Cortex of kidney (tissue), 1 donor: ENCODE measurements around the gene PRR15.
"Not testable (repeated sequence)": the region's sequence is repeated elsewhere in the genome, so short reads cannot be mapped to it uniquely, and the experiment has no call there.

Source experiments
- DNase-seq: peaks from one replicate; lab custom pipeline; 2025; lab: John Stamatoyannopoulos, UW

Gene PRR15

DNA sequence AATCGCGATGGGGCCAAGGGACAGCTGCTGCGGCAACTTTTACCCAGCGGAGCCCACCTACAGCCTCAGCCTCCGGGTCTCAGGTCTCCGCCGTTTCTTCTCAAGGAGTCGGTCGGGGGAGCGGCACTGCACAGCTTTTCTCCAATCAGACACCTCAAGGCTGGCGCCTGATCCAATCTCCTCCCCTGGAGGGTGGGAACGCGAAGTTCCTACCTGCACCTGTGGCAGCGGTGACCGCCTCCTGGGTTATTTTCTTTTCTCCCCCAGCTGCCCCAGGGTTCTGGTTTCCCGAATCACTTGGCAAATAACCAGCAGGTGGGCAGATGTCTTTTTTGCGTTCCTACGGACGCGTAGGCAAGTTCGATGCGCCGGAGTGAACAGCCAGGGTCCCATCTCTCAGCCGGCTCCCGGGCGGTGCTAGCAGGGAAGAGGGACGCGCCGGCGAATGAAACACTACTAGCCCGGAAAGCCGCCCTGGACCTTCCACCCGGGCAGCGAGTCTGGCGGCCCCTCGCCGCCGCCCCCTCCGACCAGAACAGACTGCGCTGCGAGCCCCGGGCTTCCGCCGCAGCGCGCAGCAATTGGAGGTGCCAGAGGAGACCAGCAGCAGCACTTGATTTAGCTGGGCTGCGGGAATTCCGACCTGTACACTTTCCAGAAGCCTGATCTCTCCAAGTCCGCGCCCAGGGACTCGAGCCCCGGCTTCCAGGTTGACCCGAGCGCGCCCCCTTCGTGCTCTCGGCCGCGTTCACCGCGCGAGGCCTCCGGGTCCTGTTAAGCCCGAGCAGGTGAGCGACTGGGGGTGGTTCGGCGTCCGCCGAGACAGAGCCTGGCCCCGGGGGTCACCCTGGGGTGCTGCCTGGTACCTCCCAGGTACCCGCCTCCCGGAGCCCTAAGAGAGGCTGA lies at the start of gene PRR15:
TSS of gene PRR15 (plus strand) at position 246 of the 906 bp plus-strand sequence. CDS start 2,495 bp downstream, outside the sequence.
- DNase-seq: no peak

DNA sequence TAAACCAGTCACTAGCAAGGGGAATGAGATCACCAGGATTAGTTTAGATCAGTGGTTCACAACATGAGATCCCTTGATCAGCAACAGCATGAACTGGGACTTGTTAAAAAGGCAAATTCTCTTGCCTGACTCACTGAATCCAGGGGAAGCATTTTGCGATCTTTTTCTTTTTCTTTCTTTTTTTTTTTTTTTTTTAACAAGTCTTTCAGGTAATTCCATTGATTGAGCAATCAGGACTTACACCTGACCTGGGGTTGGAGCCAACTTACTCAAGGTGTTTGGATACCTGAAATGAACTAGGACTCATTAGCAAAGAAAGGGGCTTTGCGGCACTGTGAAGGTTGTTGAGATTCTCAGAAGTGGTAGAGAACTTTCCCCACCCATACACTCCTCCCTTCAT lies 47.1 kb upstream of the PRR15 start:
- no peak for DNase-seq

DNA sequence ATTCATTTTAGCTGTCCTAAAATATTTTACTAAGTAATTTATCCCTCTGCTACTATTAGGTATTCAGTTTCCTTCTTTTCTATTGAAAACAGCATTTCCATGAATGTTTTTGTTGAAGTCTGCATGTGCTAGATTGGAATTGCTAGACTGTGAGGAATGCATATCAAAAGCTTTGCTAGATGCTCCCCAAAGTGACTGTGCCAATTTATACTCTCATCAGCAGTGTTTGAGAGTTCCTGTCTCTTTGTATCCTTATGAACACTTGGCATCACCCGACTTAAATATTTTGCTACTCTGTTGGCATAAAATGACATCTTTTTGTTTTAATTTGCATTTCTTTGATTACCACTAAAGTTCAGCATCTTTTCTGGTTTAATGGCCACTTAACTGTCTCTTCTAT lies 45.0 kb upstream of the PRR15 start:
- DNase-seq: no peak

- no peak for DNase-seq
Observed at GRCh38 chr7:29523728-29524127, 39.9 kb upstream of the PRR15 start.

GRCh38 chr7:29527505-29528108 lies 36.0 kb upstream of the PRR15 start:
- no peak for DNase-seq

DNA sequence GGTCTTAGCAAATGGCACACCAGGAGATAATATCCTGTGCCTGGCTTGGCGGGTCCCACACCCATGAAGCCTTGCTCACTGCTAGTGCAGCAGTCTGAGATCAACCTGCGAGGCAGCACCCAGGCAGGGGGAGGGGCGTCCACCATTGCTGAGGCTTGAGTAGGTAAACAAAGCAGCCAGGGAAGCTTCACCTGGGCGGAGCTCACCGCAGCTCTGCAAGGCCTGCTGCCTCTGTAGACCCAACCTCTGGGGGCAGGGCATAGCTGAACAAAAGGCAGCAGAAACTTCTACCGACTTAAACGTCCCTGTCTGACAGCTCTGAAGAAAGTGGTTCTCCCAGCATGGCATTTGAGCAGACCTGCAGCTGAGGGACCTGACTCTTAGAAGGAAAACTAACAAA lies 35.1 kb upstream of the PRR15 start:
- not testable (repeated sequence) for DNase-seq

GRCh38 chr7:29538389-29538788 lies 25.2 kb upstream of the PRR15 start:
- no peak for DNase-seq

GRCh38 chr7:29539471-29539870 lies 24.2 kb upstream of the PRR15 start:
- DNase-seq: no peak

- DNase-seq: no peak
Observed at GRCh38 chr7:29547421-29547820, 16.2 kb upstream of the PRR15 start.

DNA sequence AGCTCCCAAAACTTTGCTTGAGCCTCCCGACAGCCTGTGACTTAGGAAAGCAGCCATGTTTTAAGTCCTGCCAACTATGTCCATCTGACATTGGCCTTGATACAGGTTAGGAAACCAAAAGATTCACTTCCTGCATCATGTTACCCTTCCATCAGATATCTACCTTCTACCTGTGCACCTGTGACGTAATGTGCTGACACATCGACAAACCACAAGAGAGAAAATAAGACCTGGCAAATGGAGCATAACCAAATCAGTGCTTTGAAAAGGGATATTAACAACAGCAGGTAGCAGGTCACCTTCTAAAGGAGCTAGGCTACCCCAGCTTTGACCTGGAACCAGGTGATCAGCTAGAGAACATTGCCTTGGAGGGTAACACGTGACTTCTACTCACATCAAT lies 14.8 kb upstream of the PRR15 start:
- DNase-seq: no peak

GRCh38 chr7:29552392-29552791 lies 11.2 kb upstream of the PRR15 start:
- no peak for DNase-seq

GRCh38 chr7:29555061-29555460 lies 8.6 kb upstream of the PRR15 start:
- no peak for DNase-seq

DNA sequence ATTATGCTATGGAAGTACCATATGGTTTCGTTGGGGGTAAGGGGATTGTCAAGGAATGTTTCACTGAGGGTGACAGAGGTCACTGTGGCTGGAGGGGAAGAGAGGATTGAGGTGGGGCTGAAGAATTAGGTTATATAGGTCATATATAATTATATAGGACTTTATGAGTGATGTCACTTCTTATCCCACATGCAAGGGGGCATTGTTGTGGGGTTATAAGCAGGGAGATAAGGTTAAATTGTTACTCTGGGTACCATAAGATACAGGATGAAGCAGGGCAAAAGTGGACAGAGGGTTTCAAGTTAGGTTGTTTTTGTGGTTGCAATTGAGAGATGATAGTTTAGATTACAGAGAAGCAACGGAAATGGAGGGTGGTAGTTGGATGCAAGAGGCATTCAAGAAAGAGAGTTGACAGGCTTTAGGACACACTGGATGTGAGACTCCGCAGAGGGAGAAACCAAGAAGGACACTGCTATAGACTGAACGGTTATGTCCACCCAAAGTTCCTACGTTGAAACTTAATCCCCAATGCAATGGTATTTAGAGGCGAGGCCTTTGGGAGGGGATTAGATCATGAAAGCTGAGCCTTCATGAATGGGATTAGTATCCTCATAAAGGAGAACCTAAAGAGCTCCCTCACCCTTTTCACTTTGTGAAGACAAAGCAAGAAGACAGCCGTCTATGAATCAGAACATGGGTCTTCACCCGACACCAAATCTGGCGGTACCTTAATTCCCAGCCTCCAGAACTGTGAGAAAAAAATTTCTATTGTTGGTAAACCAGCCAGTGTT lies 7.0 kb upstream of the PRR15 start:
- no peak for DNase-seq

- no peak for DNase-seq
Observed at GRCh38 chr7:29557954-29558353, 5.7 kb upstream of the PRR15 start.

- DNase-seq: no peak
Observed at GRCh38 chr7:29561271-29561670, 2.4 kb upstream of the PRR15 start.

GRCh38 chr7:29562307-29562706 lies 1.3 kb upstream of the PRR15 start:
- no peak for DNase-seq

GRCh38 chr7:29564496-29565223 lies 1.0 kb downstream of the PRR15 start:
- DNase-seq: no peak

DNA sequence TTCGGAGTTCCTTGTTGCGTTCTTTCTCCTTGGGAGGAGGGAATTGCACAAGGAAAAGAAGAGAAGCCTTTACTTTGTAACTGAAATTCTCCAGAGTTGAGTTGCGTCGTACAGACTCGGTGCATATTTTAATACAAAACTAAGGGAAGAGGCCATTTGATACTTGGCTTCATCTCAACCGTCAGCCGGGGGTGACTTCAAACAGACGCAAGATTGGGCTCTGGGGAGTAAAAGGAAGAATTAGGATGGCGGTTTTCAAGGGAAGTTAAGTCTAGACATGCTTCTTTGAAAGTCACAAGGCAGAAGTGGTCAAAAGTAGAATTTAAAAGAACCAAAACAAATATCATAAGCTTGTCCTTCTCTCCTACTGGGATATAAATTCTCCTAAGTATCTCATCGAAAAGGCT lies 1.6 kb downstream of the PRR15 start:
- no peak for DNase-seq

DNA sequence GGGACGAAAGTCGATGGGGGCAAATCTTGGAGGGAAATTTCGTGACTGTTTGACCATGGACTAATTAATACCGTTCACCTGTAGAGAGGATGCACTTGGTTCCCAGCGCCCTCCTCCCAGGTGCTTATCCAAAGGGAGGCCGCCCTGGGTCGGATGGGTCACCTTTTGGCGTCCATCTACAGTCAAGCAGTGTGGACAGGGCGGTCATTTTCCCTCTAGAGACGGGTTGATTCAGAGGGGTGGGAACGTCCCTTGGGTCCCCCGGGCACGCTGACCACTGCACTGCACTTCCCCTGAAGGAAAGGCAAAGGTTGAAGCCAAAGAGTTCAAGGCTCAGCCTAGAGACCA lies 2.0 kb downstream of the PRR15 start:
- DNase-seq: no peak

DNA sequence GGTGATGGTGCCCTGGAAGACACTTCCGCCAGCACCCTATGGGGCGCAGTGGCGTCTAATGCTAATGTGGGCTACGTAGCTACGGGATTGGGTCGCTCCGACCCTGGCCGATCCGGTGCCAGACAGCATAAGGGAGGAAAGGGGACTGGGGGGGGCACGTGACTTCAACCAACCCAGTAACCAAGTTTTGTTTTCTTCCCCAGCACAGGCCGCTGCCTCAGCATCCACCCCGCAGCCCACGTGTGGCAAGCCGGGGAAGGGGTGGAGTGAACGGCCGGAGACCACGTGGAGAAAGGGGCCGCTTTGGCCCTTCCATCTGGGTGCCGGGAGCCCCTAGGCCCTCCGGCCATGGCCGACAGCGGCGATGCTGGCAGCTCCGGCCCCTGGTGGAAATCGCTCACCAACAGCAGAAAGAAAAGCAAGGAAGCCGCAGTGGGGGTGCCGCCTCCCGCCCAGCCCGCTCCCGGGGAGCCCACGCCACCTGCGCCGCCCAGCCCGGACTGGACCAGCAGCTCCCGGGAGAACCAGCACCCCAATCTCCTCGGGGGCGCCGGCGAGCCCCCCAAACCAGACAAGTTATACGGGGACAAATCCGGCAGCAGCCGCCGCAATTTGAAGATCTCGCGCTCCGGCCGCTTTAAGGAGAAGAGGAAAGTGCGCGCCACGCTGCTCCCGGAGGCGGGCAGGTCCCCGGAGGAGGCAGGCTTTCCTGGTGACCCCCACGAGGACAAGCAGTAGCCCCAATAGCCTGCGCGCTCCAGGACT lies 2.5 kb downstream of the PRR15 start:
- no peak for DNase-seq

DNA sequence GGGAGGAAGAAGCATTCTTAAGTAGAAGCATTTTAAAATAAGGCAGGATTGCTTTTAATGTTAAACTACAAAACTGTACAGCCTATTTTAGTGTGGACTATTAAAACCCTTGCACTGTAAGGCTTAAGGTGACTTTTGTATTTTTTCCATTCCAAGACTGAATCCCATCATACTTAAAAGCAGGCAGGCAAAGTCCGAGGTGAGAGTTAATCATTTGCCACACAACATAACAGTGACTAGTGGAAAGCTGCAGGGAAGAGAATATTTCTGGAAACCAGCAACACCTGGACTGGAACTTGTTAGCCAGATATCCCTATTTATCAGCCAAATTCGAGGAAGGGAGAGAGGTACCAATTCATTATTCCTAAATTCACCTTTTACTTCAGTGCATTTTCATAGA lies 3.5 kb downstream of the PRR15 start:
- no peak for DNase-seq
